GM12864 (cell line): ENCODE data around the gene ATP8B3.

Experiments
- DNase-seq: peaks from one replicate; pipeline ENCODE4 v3.0.0-alpha.2; 2011; ENCODE audit warnings: low read depth
- H3K4me3 ChIP-seq: 2 replicates; pipeline ENCODE4 v1.5.1; 2011; ENCODE audit warnings: mild to moderate bottlenecking, low read depth, low read length, control low read depth
- TF ChIP-seq, protein P1 (sequence below): IDR thresholded peaks from 2 replicates; pipeline ENCODE4 v1.5.1; 2011; ENCODE audit warnings: low read depth, mild to moderate bottlenecking, moderate library complexity, low read length, control low read depth, inconsistent platforms; ENCODE audit errors: missing control alignments

The ATP8B3 gene

DNA sequence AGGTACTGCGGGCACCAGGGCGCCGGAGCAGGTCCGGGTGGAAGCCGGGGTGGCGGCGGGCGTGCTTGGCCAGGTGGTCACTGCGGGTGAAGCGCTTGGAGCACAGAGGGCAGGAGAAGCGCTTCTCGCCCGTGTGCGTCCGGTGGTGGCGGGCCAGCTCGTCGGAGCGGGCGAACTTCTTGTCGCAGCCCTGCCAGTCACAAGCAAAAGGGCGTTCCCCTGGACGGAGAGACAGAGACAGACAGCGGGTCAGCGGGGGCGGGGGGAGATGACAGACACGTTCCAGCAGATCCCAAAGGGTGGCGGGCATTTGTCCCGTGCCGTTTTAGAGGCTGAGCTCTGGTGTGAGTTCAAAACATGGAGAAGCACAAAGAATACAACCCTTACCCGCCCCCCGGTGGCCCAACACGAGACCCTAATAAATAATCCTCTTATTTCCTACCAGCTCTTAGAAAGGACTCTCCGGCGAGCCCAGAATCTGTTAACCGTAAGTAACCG, 42.5 kb upstream of the ATP8B3 start:
- DNase-seq: no peak
- no peak overlapping the region for H3K4me3 ChIP-seq
- TF ChIP-seq, protein P1, sequence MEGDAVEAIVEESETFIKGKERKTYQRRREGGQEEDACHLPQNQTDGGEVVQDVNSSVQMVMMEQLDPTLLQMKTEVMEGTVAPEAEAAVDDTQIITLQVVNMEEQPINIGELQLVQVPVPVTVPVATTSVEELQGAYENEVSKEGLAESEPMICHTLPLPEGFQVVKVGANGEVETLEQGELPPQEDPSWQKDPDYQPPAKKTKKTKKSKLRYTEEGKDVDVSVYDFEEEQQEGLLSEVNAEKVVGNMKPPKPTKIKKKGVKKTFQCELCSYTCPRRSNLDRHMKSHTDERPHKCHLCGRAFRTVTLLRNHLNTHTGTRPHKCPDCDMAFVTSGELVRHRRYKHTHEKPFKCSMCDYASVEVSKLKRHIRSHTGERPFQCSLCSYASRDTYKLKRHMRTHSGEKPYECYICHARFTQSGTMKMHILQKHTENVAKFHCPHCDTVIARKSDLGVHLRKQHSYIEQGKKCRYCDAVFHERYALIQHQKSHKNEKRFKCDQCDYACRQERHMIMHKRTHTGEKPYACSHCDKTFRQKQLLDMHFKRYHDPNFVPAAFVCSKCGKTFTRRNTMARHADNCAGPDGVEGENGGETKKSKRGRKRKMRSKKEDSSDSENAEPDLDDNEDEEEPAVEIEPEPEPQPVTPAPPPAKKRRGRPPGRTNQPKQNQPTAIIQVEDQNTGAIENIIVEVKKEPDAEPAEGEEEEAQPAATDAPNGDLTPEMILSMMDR: no peak

DNA sequence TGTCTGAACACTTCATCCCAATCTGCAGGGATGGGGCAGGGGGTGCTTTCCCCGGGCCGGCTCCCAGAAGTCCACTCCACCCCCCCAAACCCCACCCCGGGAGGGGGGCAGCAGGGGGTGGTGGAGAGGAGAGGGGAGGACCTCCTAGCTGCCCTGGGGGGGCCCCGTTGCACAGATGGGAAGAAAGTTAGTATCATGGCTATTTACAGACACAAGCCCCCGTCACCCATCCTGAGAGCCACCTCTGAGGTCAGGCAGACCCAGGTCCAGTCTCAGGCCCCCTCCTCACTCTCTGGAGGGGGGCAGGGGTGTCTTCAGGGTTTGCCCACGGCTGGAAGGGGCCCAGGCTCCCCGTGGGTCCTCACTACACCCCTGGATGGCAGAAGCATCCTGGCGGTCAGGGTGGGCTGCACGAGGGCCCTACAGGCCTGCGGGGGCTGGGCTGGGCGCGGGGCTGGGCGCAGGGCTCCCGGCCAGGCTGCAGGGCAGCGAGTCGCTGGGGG, 42.0 kb upstream of the ATP8B3 start:
- no peak for DNase-seq
- TF ChIP-seq, protein P1: no peak
- H3K4me3 ChIP-seq: no peak overlapping the region

DNA sequence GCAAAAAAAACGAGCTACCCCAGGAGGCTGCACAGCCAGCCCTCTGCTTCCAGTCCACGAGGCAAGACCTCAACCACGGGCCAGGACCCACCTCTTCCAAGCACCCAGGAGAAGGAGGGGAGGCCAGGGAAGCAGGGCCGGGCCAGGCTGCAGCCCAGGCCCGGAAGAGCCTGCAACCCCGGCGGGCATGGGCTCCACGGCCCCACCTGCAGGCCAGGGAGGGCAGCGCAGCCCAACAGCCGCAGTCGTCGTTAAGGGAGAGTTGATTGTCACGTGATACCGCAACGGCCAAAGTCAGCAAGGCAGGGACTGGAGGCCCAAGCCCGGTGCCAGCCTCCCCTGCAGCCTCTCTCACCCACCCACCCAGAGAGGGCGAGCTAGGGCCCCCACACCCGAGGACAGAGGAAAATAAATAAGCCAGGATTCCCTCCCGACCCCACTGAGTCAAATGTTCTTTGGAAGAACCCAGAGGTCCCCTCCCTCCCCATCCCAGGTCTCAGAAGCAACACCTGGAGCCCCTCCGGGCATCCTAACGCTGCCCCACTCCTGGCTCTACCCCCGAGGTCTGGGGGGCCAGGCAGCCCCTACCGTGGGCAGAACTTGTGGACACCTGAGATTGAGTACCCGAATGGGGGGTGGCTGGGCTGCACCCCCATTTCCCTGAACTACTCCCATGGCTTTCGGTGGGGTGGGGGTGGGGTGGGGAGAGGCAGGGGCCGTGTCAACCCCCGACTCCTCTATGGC, 41.4 kb upstream of the ATP8B3 start:
- TF ChIP-seq, protein P1: peak; percentile 93
- H3K4me3 ChIP-seq: no peak overlapping the region

DNA sequence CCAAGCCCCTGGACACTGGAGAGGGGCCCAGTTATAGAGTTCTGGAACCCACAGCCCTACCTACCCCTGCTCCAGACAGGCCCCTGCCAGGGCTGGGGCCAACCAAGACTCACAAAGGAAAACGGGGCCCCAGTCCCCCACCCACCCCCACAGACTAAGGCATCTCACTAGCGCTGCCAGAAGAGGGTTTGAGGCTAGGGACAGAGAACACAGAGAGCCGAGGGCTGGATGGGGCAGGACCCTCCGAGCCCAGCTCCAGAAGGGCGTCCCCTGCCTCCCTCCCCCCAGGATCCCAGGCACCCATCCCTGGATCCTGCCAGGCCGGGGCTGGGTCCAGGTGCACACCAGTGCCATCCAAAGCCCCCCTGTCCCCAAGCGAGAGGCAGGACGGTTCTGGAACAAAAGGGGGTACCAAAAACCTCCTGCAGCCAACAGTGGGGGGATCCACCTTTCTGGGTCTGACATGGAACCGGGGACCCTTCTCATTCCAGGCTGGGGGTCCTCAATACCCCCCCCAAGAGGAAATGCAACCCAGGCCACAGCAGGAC, 40.6 kb upstream of the ATP8B3 start:
- TF ChIP-seq, protein P1: no peak
- no peak for DNase-seq
- no peak overlapping the region for H3K4me3 ChIP-seq

More for the DNA sequence above, 41.4 kb upstream of the ATP8B3 start:
- peak; percentile 56 for DNase-seq

DNA sequence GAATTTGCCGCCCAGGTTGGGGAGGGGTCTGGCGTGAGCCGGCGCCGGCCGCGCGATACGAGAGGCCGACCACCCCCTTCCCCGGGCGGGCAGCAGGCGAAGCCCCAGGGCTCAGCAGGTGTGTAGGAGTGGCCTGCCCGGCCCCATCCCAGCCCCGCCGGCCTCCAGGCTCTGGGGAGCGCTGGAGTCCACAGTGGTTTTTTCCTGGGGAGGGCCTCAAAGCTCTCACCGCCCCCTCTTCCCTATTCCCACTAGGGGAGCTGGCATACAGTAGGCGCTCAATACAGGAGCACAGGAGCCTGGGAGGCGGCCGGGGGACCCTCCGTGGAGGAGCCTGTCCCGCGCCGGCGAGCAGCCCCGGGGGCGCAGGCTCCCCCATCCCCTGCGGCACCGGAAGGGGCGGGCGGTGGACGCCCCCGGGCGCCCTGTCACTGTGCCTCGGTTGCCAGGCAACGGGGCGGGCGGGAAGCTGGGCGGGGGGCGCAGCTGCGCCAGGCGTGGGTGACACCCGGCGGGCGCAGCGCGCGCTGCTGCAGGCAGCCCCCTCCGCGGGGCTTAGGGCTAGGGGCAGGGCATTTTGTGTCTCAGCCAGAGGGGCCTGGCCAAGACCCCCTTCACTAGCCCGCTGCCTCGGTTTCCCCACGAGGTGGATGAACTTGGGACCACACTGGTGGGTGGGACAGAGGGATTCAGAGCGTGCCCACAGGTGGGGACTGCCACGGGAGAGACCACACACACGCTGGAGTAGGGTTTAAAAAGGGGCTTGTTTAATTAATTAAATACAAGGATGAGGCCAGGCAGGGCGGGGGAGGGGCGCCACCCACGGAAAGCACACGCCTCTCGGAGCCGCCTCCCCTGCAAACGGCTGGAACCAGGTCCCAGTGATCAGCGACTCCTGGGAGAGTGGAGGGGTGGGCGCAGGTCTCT, 39.8 kb upstream of the ATP8B3 start:
- DNase-seq: no peak
- H3K4me3 ChIP-seq: no peak overlapping the region
- TF ChIP-seq, protein P1: no peak

DNA sequence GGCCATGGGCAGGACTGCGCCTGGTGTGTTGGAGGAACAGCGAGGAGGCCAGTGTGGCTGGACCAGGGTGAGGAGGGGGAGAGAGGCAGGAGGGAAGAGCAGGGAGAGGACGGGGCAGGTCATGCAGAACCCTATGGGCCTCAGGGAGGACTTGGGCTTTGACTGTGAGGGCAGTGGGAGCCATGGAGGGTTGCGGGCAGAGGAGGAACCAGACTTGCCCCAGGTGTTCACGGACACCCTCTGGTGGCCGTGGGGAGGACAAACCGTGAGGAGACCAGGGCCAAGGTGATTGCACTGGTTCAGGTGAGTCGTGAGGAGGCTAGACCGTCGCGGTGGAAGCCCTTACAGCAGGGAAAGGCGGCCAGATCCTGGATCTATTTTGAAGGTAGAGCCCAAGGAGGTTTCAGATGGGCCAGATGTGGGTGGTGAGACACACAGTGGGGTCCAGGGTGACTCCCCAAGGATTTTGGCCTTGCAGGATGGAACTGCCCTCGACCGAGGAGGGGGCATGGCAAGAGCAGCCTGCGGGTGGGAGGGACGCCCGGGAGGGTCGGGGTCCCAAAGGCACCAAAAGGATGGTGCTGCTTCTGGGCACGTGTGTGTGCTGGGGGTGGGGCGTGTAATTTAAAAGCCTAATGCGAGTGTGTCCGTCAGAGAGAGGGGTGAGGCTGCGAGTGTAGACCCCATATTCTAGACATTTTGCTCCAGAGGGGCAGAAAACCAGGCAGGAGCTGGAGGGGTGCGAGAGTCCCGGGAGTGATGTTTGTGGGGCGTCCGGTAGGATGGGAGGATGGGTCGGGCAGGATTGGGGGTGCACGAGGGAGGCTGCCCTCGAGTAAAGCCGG, 39.0 kb upstream of the ATP8B3 start:
- TF ChIP-seq, protein P1: peak; percentile 46
- H3K4me3 ChIP-seq: no peak overlapping the region
- no peak for DNase-seq
